HG03196 (cell line): ENCODE data around the gene ZNF236.

Experiments used
- ATAC-seq: cut with Tn5 transposase; IDR thresholded peaks from one replicate; pipeline ENCODE4 v1.9.1; 2021; ENCODE audit not compliant: unreplicated experiment

The ZNF236 gene

DNA sequence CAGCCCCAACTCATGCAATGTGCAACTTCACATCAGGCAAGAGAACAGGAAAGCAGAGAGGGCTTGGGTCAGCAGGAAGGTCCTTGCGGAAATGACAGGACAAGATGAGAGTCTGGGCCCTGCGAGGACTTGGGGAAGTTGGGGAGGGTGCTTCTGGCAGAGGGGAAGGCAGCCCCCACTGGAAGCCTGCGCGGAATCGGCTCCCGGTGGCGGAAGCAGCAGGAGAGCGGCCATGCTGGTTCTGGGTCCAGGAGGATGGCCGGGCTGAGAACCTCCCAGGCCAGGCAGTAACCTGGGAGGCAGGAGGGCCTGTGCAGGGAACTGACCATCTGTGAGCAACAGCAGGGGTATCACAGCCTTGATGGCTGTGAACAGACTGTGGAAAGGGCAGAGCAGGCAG, 197.3 kb downstream of the ZNF236 start:
- ATAC-seq = no peak
